PFSK-1 (cell line): ENCODE results near the gene GGT6.

Source experiments
- FOXP2 ChIP-seq: optimal IDR thresholded peaks from 2 replicates; pipeline ENCODE3; 2011; ENCODE audit warnings: borderline replicate concordance, control low read depth, inconsistent platforms; ENCODE audit not compliant: insufficient read depth; ENCODE audit errors: extremely low read length, extremely low read depth
- POLR2AphosphoS5 ChIP-seq: IDR thresholded peaks from 2 replicates; pipeline ENCODE4 v1.6.1; 2012; ENCODE audit warnings: low read depth, mild to moderate bottlenecking, control low read depth, low read length, moderate library complexity
- SIN3A ChIP-seq: IDR thresholded peaks from 2 replicates; pipeline ENCODE4 v1.6.1; 2012; ENCODE audit warnings: mild to moderate bottlenecking, low read length, moderate library complexity, borderline replicate concordance; ENCODE audit not compliant: insufficient read depth
- TAF1 ChIP-seq: IDR thresholded peaks from 2 replicates; pipeline ENCODE4 v1.6.1; 2012; ENCODE audit warnings: low read length, control low read depth, borderline replicate concordance; ENCODE audit not compliant: insufficient read depth
- TF ChIP-seq, protein P1 (sequence below), 2 experiments: IDR thresholded peaks; 2 replicates each; pipeline versions ENCODE4 v1.6.1 to v1.8.0; 2011 to 2012; ENCODE audit warnings: low read depth in 2 of 2, low read length in 2 of 2, control low read depth in 1 of 2, inconsistent platforms in 1 of 2, mild to moderate bottlenecking in 1 of 2, moderate library complexity in 1 of 2; ENCODE audit not compliant: insufficient read depth in 1 of 2

The GGT6 gene

GRCh38 chr17:4594406-4594805 is 34.0 kb upstream of the GGT6 start:
- TF ChIP-seq, protein P1, sequence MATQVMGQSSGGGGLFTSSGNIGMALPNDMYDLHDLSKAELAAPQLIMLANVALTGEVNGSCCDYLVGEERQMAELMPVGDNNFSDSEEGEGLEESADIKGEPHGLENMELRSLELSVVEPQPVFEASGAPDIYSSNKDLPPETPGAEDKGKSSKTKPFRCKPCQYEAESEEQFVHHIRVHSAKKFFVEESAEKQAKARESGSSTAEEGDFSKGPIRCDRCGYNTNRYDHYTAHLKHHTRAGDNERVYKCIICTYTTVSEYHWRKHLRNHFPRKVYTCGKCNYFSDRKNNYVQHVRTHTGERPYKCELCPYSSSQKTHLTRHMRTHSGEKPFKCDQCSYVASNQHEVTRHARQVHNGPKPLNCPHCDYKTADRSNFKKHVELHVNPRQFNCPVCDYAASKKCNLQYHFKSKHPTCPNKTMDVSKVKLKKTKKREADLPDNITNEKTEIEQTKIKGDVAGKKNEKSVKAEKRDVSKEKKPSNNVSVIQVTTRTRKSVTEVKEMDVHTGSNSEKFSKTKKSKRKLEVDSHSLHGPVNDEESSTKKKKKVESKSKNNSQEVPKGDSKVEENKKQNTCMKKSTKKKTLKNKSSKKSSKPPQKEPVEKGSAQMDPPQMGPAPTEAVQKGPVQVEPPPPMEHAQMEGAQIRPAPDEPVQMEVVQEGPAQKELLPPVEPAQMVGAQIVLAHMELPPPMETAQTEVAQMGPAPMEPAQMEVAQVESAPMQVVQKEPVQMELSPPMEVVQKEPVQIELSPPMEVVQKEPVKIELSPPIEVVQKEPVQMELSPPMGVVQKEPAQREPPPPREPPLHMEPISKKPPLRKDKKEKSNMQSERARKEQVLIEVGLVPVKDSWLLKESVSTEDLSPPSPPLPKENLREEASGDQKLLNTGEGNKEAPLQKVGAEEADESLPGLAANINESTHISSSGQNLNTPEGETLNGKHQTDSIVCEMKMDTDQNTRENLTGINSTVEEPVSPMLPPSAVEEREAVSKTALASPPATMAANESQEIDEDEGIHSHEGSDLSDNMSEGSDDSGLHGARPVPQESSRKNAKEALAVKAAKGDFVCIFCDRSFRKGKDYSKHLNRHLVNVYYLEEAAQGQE (IDR thresholded peaks at IDR 0.05; ENCODE audit: insufficient read depth in 1 of 2, low read depth in 2 of 2, low read length in 2 of 2): no peak
- TF ChIP-seq POLR2AphosphoS5: no peak
- TF ChIP-seq SIN3A: no peak

- TF ChIP-seq FOXP2 (no peak), SIN3A (no peak)
- TF ChIP-seq, protein P1 (IDR thresholded peaks at IDR 0.05; ENCODE audit: insufficient read depth in 1 of 2, low read depth in 2 of 2, low read length in 2 of 2): no peak
Measured at GRCh38 chr17:4593021-4593421, 32.6 kb upstream of the GGT6 start.

DNA sequence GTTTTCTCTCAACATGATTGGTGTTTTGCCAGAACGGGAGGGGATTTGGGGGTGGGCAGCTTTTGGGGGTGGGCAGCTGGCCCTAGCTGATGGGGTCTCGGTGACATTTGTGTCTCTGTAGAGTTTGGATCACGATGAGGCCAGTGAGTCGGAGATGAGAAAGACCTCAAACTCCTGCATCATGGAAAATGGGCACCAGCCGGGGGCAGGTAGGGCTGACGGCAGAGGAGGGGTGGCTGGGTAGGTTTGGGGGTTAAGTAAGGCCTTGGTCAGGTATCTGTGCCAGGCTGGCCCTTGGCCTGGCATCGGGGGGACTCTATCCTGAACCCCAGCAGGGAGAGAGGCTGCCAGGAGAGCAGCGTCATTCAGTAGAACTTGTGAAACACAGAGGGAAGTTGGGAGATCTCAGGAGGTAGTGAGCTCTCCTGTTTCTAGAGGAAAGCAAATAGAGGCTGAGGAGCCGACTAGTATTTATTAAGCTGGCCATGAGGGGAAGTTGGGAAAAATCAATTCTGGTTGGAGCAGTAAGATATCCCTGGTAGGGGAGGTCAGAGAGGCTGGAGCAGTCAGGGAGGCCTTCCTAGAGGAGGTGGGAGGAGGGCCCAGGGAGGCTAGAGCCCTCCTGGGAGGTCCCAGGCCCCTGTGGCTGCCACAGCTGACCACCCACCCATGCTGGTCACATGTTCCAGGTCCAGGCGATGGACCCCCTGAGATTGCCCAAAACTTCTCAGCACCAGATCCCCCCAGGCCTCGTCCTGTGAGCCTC is 32.0 kb upstream of the GGT6 start:
- TF ChIP-seq SIN3A (no peak), FOXP2 (no peak), TAF1 (no peak), POLR2AphosphoS5 (no peak)
- TF ChIP-seq, protein P1 (IDR thresholded peaks at IDR 0.05; ENCODE audit: insufficient read depth in 1 of 2, low read depth in 2 of 2, low read length in 2 of 2): no peak

- TF ChIP-seq FOXP2 (no peak), POLR2AphosphoS5 (no peak), SIN3A (no peak), TAF1 (no peak)
- TF ChIP-seq, protein P1 (IDR thresholded peaks at IDR 0.05; ENCODE audit: insufficient read depth in 1 of 2, low read depth in 2 of 2, low read length in 2 of 2): no peak
Measured at GRCh38 chr17:4591529-4591928, 31.2 kb upstream of the GGT6 start.

DNA sequence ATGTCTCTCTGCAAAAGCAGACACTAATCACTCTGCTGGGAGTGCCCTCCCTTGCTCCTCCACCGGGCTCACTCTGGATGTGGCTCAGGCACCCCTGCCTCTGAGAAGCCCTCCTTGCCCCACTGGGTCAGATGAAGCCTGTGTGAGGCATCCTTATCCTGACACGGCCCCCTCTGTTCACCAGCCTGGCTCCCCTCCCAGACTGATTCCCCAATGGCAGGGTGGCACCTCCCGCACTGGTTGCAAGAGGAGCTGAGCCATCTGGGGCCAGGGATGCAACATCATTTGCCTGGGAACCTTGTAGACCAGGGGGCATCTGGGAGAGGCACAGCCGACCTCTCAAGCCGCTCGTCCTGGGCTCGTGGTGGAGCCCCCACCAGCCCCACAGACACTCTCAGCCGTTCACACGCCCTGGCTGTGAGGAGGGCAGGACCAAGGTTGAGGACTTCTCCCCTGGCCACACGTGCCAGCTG is 30.6 kb upstream of the GGT6 start:
- TF ChIP-seq, protein P1 (IDR thresholded peaks at IDR 0.05; ENCODE audit: insufficient read depth in 1 of 2, low read depth in 2 of 2, low read length in 2 of 2): no peak
- TF ChIP-seq TAF1 (no peak), SIN3A (no peak), POLR2AphosphoS5 (no peak), FOXP2 (no peak)
